ENCODE data around the gene SEC22A.

GRCh38 chr3:123225016-123225415 is 23.3 kb downstream of the SEC22A start:
- no peak for TF ChIP-seq MAX (IDR thresholded peaks at IDR 0.05; ENCODE audit: low read depth, low read length)
- TF ChIP-seq POLR2A (IDR thresholded peaks at IDR 0.05; ENCODE audit: extremely low read depth, insufficient read length): no peak
- TF ChIP-seq CTCF (IDR thresholded peaks at IDR 0.05; ENCODE audit: low read depth, low read length): no peak
